ENCODE results near the gene ASPSCR1. TPM values are rescaled to one million over a fixed set of nuclear protein-coding genes. Genes with fewer than 3 reads are reported as not detected.

The ASPSCR1 gene
- total and polyA plus RNA-seq, 10 of the 15 experiments (the other 5 are each of a cell fraction or from before 2014, with no cell fraction given), result 1.5 to 48.4 (median 25.4) TPM

GRCh38 chr17:82033359-82034085, 56.1 kb downstream of the ASPSCR1 start:
- Histone ChIP-seq H4K20me1 (ENCODE audit: control insufficient read depth, insufficient read depth) (no peaks in the 10 kb centered on the region), H3K79me2 (ENCODE audit: control insufficient read depth, insufficient read depth, low read length) (peaks cover 5% of the 10 kb centered on the region), H3K9me3 (replicated peaks; ENCODE audit: control insufficient read depth, insufficient read depth, low read length) (no peaks in the 10 kb centered on the region), H3K4me2 (ENCODE audit: control insufficient read depth, insufficient read depth) (no peak overlapping the region), H3K27me3 (replicated peaks in 1 of 2; ENCODE audit: control insufficient read depth in 2 of 2, insufficient read depth in 2 of 2, low read length in 1 of 2) (no peaks in the 10 kb centered on the region), H3K4me1 (ENCODE audit: control insufficient read depth, insufficient read depth, low read length) (peaks cover 10% of the 10 kb centered on the region), H3K4me3 (no peak overlapping the region), H3K36me3 (ENCODE audit: control insufficient read depth in 2 of 2, insufficient read depth in 2 of 2, low read length in 1 of 2) (no peaks in the 10 kb centered on the region; a peak in 2 of 4 replicates), H3K27ac (ENCODE audit: control insufficient read depth, insufficient read depth) (no peak overlapping the region), H2AFZ (ENCODE audit: control insufficient read depth, low read depth, low read length) (no peak overlapping the region), H3K9ac (ENCODE audit: control insufficient read depth, insufficient read depth, low read length) (no peak overlapping the region)
- in situ Hi-C loops (cut with MboI), result no loop called here
- SMC1A ChIA-PET (ENCODE audit: uncharacterized antibody, unreplicated experiment), result no interaction called here
- WGBS (ENCODE audit: insufficient coverage, insufficient replicate concordance, low lambda C conversion rate, missing lambda C conversion rate), result 81% methylated on average over 31 of the region's 38 CpGs
- ATAC-seq (no peak), DNase-seq (ENCODE audit: low read depth, low spot score) (no peak), FAIRE-seq (no peak)
- CTCF ChIA-PET, result no interaction called here
- POLR2A ChIA-PET, result interaction anchor here (0.6 kb wide), 1 partner anchor 427 kb away, joined by 3 read pairs; no protein-coding TSS in a partner anchor
- intact Hi-C loops (cut with micrococcal nuclease; ENCODE audit: unreplicated experiment), result no loop called here
- BruUV-seq (replicated peaks), result no TSS peak
- RAD21 ChIA-PET (ENCODE audit: unreplicated experiment), result no interaction called here
- TF ChIP-seq RAD51 (IDR thresholded peaks at IDR 0.05), result no peak
- no peak for TF ChIP-seq NFYA (IDR thresholded peaks at IDR 0.05; ENCODE audit: borderline replicate concordance, low read depth, low read length)
- no peak for TF ChIP-seq DPF2 (IDR thresholded peaks at IDR 0.05)
- TF ChIP-seq IRF3 (IDR thresholded peaks at IDR 0.05), result no peak
- TF ChIP-seq RFX5 (IDR thresholded peaks at IDR 0.05; ENCODE audit: low read depth, low read length), result no peak
- no peak for TF ChIP-seq STAT3 (IDR thresholded peaks at IDR 0.05; ENCODE audit: low read depth, low read length)
- TF ChIP-seq TARDBP (IDR thresholded peaks at IDR 0.05; ENCODE audit: borderline replicate concordance), result no peak
